NCI-H146 treated with DMSO at 0.1 percent for 48 hours (cell line): Measurements from ENCODE around the gene ZNF230.

Experiments used
- DNase-seq: peaks from one replicate; lab custom pipeline; 2025; ENCODE audit not compliant: unreplicated experiment; lab: John Stamatoyannopoulos, UW

The ZNF230 gene

DNA sequence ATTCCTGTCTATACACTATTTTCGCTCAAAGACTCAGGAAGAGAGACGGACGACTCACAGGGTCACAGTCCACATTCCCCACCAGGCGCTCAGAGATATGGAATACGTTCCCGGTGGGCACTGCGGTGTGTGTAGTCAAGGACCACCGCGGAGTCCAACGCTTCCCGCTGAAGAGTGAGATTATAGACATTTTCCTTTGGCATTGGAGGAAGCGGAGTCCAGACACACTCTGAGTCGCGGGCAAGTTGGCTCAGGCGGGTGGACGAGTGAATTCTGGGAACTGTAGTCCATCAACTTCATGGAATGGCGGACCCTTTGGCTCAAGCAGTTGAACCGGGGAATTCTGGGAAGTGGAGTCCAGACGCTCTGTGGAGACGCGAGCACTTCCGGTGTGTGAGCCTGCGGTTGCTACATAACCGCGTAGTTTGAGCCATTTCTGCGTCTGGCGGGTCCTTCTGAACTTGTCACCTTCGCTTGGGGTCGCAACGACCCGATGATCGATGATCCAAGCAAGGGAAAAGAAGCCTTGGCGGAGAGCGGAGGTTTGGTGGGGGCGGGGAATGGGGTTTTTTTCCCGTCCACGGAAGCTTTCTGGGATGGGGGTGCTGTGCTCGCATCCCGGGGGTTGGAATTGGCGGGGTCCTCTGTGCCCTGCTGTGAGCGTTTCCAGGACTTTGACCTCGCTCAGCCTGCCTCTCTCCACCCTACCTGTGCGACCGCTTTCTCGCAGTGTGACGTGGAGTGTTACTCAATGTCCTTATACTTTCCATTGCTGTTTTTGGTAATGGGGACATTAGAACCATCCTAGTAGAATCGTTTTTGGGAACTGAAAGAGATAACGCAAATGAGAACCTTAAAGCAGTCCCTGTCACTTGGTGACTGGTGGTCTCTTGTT lies at the start of gene ZNF230:
Gene ZNF230, plus strand, starts transcription at position 392 of the 895 bp plus-strand sequence. CDS start 4,122 bp downstream, outside the sequence.
- peak; percentile 95 for DNase-seq

- DNase-seq = no peak
These were observed 45.9 kb upstream of the ZNF230 start for GRCh38 chr19:43956827-43957226.

DNA sequence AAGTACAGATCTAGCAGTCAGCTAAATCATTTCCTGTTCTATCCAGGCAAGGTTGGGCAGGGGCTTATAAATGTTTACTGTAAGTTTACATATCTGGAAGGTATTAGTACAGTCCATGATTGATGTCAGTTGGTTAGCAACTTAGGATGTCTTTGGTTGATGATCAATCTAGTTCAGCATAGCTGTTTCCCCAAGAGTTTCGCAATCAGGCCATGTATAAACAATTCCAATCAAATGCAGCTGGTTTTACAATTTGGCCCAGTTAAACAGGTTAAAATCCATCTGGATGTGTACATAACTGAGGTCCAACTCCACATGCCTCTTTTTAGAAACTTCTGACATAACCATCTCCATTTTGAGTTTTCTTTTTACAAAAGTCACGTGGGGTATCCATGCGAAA lies 44.9 kb upstream of the ZNF230 start:
- DNase-seq = no peak

DNA sequence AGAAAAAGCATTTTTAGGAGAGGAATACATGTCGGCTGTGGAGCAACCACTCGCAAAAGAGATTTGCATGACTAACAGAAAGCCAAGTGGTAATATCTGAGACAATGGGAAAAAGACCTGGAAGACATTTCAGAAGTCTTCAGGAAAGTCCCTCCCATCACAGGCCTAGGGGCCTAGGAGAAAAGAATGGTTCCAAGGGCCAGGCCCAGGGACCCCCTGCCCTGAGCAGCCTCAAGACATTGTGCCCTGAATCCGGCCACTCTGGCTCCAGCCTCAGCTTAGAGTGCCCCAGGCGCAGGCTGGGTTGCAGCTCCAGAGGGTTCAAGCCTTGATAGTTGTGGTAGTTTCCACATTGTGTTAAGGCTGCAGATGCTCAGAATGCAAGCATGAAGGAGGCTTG lies 42.3 kb upstream of the ZNF230 start:
- no peak for DNase-seq

DNA sequence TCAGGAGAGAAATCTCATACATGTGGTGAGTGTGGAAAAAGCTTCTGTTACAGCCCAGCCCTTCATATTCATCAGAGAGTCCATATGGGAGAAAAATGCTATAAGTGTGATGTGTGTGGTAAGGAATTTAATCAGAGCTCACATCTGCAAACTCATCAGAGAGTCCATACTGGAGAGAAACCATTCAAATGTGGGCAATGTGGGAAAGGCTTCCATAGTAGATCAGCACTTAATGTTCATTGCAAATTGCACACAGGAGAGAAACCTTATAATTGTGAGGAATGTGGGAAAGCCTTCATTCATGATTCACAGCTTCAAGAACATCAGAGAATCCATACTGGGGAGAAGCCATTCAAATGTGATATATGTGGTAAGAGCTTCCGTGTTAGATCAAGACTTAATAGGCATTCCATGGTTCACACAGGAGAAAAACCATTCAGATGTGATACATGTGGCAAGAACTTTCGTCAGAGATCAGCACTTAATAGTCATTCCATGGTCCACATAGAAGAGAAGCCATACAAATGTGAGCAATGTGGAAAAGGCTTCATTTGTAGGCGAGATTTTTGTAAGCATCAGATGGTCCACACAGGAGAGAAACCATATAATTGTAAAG lies 36.6 kb upstream of the ZNF230 start:
- no peak for DNase-seq

DNA sequence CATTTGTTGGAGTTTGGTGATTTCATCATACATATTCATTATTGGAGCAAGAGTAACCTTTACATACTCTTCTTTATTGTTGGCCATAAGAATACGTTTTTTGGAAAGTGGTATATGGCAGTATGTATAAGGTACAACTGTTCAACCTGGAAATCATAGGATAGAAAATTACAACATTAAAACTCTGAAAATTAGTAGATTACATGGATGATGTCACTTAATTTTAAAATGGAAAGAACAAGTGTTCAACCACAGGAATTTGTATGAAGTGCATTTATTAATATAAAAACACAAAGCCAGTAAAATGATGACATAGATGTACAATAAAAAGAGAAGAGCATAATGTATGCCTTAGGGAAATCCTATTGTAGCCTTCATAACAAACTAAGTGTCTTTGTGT lies 26.0 kb upstream of the ZNF230 start:
- no peak for DNase-seq

- DNase-seq = no peak
These were observed 19.2 kb upstream of the ZNF230 start for GRCh38 chr19:43983544-43983911.

GRCh38 chr19:43983912-43984686 lies 18.7 kb upstream of the ZNF230 start, which contains the start of gene ZNF155:
TSS of gene ZNF155 (plus strand) at chr19:43984188. CDS start at chr19:43988544, 4,356 bp downstream.
- peak; percentile 98 for DNase-seq

GRCh38 chr19:43984687-43985000 lies 18.1 kb upstream of the ZNF230 start:
- no peak for DNase-seq

DNA sequence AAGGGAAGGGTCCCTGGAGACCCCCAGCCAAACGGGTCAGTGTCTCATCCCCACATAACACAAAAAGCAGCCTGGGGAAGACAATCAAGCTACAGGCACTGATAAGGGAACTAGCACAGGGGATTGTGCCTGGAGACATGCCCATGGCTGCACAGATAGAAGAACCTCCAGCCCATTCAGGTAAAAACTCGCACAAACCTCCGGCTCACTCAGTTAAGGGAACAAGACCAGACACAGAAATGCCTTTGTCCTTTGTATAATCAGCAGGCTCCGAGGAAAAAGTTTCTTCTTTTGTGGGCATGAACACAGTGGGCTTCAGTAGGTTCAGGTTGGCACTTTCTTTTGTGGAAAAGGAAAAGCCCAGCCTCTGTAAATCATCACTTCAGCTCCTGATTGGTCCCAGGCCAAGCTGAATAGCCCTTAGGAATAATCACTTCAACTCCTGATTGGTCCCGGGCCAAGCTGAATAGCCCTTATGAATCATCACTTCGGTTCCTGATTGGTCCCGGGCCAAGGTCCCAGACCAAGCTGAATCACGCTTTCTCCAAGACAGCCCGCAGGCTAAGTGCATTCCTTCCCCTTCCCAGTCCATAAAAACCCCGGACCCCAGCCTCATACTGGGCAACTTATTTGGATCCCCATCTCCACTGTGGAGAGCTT lies 5.0 kb upstream of the ZNF230 start:
- no peak for DNase-seq

DNA sequence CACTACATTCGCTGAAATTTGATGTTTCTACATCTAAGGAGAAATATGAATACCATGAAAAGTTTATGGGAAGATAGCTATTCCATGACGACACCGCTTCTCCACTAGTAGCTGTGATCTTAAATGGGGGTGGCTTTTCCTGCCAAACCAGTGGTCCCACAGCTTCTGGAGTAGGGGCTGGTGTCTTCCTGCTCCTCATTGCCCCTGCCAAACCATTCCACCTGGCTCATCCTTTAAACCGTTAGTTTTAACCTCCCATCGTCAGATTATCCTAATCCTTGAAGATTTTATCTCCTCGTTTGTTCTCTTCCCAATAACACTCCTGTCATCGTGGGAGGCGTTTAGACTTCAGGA lies 568 bp upstream of the ZNF230 start:
- DNase-seq = no peak

GRCh38 chr19:44003461-44004009 lies 778 bp downstream of the ZNF230 start:
- no peak for DNase-seq

- DNase-seq = no peak
These were observed 3.2 kb downstream of the ZNF230 start for GRCh38 chr19:44005973-44006372.

GRCh38 chr19:44007473-44007872 lies 4.7 kb downstream of the ZNF230 start:
- DNase-seq = no peak

DNA sequence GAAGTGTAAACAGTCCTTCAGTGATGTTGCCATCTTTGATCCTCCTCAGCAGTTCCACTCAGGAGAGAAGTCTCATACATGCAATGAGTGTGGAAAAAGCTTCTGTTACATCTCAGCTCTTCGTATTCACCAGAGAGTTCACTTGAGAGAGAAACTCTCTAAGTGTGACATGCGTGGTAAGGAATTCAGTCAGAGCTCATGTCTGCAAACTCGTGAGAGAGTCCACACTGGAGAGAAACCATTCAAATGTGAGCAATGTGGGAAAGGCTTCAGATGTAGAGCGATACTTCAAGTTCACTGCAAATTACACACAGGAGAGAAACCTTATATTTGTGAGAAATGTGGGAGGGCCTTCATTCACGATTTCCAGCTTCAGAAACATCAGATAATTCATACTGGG lies 7.7 kb downstream of the ZNF230 start:
- no peak for DNase-seq

- DNase-seq = no peak
These were observed 16.7 kb downstream of the ZNF230 start for GRCh38 chr19:44019498-44019897.

GRCh38 chr19:44021221-44021620 lies 18.5 kb downstream of the ZNF230 start:
- DNase-seq = no peak

- DNase-seq = no peak
These were observed 22.1 kb downstream of the ZNF230 start for GRCh38 chr19:44024900-44025216.

DNA sequence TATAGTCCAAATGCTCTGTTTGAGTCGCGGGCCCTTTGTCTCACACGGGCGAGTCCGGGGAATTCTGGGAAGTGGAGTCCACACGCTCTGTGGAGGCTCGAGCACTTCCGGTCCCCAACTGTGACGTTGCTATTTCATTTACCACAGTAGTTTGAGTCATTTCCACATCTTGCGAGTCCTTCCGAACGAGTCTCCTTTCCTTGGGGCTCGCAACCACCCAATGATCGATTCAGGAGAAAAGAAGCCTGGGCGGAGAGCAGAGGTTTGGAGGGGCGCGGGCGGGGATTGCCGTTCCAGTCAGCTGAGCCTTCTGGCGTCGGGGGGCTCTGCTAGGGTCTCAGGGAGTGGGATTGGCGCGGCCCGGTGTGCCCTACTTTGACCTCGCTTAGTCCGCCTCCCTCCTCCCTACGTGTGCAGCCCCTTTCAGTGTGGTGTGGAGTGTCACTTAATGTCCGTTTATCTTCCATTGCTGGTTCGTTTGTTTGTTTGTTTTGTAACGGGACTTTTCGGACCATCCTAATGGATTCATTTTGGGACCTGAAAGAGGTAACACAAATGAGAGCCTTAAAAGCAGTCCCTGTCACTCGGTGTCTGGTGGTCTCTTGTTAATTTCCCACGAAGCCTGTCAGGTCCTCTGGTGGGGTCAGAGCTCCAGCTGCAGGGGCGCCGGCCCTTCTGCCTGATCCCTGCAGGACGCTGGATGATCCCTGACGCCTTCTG lies 22.6 kb downstream of the ZNF230 start, which contains the start of gene ZNF222:
Gene ZNF222, plus strand, starts transcription at position 163 of the 720 bp plus-strand sequence. Its CDS starts 58 bp downstream, at position 221.
- DNase-seq = peak; percentile 58

DNA sequence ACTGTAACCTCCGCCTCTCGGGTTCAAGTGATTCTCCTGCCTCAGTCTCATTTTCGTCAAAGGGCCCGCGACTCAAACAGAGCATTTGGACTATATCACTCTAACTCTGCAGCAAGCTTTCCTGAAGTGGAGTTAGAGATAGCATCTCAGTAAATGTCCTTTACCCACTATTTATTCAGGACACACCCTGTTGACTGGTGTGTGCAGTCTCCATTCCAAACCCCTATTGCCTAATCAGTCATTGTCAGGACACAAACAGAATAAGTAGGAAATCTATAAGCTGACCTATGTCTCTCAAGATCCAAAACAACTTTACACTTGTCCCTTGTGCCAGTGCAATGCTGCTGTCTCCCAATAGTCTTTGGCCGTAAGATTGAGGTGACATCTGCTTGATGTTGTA lies 23.9 kb downstream of the ZNF230 start:
- DNase-seq = no peak
